Right lobe of liver (tissue), 4 donors: ENCODE data around the gene LRFN3.

ENCODE experiments used
- POLR2A ChIP-seq: fragments of 450-650 bp; IDR thresholded peaks from one replicate; pipeline ENCODE4 v1.6.1; 2017; ENCODE audit warnings: antibody characterized with exemption, mild to moderate bottlenecking
- TF ChIP-seq, protein P1 (sequence below), 4 donors: fragments of 200-600 bp in 3 of 4; fragments of 450-650 bp in 1 of 4; IDR thresholded peaks; one replicate each; pipeline versions ENCODE4 v1.5.1 to v1.8.0; 2016 to 2022; ENCODE audit warnings: antibody characterized with exemption in 4 of 4, mild to moderate bottlenecking in 2 of 4
- donor health status: DM: no; HTN: no; CAD: no.
- donor health status: DM: no; HTN: no; CAD: no.
- donor health status: DM: no; HTN: yes; CAD: no.

- TF ChIP-seq, protein P1, sequence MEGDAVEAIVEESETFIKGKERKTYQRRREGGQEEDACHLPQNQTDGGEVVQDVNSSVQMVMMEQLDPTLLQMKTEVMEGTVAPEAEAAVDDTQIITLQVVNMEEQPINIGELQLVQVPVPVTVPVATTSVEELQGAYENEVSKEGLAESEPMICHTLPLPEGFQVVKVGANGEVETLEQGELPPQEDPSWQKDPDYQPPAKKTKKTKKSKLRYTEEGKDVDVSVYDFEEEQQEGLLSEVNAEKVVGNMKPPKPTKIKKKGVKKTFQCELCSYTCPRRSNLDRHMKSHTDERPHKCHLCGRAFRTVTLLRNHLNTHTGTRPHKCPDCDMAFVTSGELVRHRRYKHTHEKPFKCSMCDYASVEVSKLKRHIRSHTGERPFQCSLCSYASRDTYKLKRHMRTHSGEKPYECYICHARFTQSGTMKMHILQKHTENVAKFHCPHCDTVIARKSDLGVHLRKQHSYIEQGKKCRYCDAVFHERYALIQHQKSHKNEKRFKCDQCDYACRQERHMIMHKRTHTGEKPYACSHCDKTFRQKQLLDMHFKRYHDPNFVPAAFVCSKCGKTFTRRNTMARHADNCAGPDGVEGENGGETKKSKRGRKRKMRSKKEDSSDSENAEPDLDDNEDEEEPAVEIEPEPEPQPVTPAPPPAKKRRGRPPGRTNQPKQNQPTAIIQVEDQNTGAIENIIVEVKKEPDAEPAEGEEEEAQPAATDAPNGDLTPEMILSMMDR (IDR thresholded peaks at IDR 0.05), result no peak
- TF ChIP-seq POLR2A, result no peak
Observed at GRCh38 chr19:35896643-35897040, 39.5 kb upstream of the LRFN3 start.
